WI38 (cell line): ENCODE results near the gene METTL13.

Experiments
- H3K4me3 ChIP-seq: 2 replicates; pipeline ENCODE4 v1.5.1; 2011; ENCODE audit warnings: low read depth, mild to moderate bottlenecking, control low read depth, low read length
- CTCF ChIP-seq: IDR thresholded peaks from 2 replicates; pipeline ENCODE4 v1.5.1; 2012; ENCODE audit warnings: low read depth, mild to moderate bottlenecking, control low read depth, low read length

Gene METTL13

DNA sequence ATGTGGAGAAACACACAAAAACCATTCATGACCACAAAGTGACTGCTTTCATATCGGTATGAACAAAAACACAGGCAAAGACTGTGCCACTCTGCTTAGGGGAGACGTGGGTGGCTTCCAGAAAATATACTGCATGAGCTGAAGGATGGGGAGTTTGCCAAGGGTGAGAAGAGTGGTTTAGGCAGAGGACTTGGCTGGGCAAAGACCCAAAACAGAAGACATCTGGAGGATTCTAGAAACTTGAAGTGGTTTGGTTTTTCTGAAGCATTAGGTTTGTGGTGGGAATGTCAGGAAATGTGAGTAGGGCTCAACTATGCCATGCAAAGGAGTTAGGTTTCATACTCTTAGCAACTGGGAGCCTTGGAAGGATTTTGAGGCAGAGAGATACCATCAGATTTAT lies 33.2 kb downstream of the METTL13 start:
- no peak for TF ChIP-seq CTCF
- H3K4me3 ChIP-seq = no peak overlapping the region

GRCh38 chr1:171816300-171816901 lies 34.9 kb downstream of the METTL13 start:
- no peak for TF ChIP-seq CTCF
- H3K4me3 ChIP-seq = no peak overlapping the region

- TF ChIP-seq CTCF = no peak
- no peak overlapping the region for H3K4me3 ChIP-seq
Observed at GRCh38 chr1:171817511-171818265, 36.2 kb downstream of the METTL13 start.

- TF ChIP-seq CTCF = no peak
- no peak overlapping the region for H3K4me3 ChIP-seq
Observed at GRCh38 chr1:171819946-171820345, 38.5 kb downstream of the METTL13 start.

DNA sequence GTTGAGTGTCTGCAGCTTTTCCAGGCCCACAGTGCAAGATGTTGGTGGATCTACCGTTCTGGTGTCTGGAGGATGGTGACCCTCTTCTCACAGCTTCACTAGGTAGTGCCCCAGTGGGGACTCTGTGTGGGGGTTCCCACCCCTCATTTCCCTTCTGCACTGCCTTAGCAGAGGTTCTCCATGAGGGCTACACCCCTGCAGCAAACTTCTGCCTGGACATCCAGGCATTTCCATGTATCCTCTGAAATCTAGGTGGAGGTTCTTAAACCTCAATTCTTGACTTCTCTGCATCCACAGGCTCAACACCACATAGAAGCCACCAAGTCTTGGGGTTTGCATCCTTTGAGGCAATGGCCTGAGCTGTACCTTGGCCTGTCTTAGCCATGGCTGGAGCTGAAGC lies 45.5 kb downstream of the METTL13 start:
- H3K4me3 ChIP-seq = no peak overlapping the region

DNA sequence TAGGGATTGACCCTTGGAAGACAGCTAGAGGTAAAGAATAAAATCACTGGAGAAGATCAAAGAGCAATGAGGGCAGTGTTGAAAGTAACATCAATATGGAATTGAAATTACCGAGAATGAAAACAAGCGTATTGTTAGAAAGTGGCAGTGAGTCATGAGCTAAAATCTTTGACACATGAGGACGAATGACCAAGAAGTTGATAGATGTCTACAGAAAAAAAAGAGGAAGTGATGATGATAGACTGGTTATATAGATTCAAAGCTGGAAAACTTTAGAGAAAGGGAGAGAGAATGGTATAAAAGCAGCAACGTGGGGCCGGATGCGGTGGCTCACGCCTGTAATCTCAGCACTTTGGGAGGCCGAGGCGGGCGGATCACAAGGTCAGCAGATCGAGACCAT lies 47.3 kb downstream of the METTL13 start:
- no peak overlapping the region for H3K4me3 ChIP-seq
- TF ChIP-seq CTCF = no peak

More for the DNA sequence above, 45.5 kb downstream of the METTL13 start:
- no peak for TF ChIP-seq CTCF

- TF ChIP-seq CTCF = no peak
- no peak overlapping the region for H3K4me3 ChIP-seq
Observed at GRCh38 chr1:171833091-171833825, 51.8 kb downstream of the METTL13 start.
